Bronchial epithelial cell (primary cell): Measurements from ENCODE around the gene STOX2. TPM values are rescaled to one million over a fixed set of nuclear protein-coding genes. Genes with fewer than 3 reads are reported as not detected.

ENCODE experiments used
- DNase-seq: peaks from one replicate; pipeline ENCODE4 v3.0.0-alpha.2; 2010; ENCODE audit warnings: low read depth
- FAIRE-seq: peaks from 2 replicates; lab custom pipeline; 2011; peaks lifted over from hg19 to GRCh38; lab: Jason Lieb, UNC
- H3K27me3 ChIP-seq: 2 replicates; pipeline ENCODE4 v1.5.1; 2011; ENCODE audit warnings: low read length; ENCODE audit not compliant: control insufficient read depth, insufficient read depth
- H3K36me3 ChIP-seq: 2 replicates; pipeline ENCODE4 v1.5.1; 2011; ENCODE audit warnings: low read length; ENCODE audit not compliant: control insufficient read depth, insufficient read depth
- H3K4me3 ChIP-seq: 2 replicates; pipeline ENCODE4 v1.5.1; 2011; ENCODE audit warnings: mild to moderate bottlenecking, low read depth, low read length, control low read depth
- total RNA-seq: library from RNA; depleted of rRNA; stranded (reverse); fragments of >200 nt; gene quantifications from 2 replicates; pipeline ENCODE4 v1.2.1, GENCODE V29; 2014
- TF ChIP-seq, protein P1 (sequence below): IDR thresholded peaks from 2 replicates; pipeline ENCODE4 v1.5.1; 2011; ENCODE audit warnings: mild to moderate bottlenecking, moderate library complexity, low read length, control low read depth, inconsistent platforms; ENCODE audit not compliant: insufficient read depth, severe bottlenecking

STOX2 gene
- total RNA-seq, 1 donor from 2014 or later = 1.3 TPM

DNA sequence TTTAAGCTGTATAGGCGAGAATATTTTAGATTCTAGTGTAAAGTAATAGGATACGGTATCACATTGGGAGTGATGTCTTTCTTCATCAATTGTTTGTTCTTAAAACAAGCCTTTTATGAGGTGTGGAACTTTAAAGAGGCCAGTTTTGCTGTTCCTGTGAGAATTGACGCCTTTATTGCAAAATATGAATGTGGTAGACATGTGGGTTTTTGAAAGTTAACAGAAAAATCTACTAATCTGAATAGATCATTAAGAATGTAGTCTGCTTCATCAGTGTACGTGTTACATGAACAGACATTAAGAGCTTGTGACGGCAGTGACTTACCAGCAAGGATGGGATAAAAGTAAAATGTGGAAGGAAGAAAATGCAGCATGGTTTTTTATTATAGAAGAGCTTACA lies 63.8 kb downstream of the STOX2 start:
- TF ChIP-seq, protein P1, sequence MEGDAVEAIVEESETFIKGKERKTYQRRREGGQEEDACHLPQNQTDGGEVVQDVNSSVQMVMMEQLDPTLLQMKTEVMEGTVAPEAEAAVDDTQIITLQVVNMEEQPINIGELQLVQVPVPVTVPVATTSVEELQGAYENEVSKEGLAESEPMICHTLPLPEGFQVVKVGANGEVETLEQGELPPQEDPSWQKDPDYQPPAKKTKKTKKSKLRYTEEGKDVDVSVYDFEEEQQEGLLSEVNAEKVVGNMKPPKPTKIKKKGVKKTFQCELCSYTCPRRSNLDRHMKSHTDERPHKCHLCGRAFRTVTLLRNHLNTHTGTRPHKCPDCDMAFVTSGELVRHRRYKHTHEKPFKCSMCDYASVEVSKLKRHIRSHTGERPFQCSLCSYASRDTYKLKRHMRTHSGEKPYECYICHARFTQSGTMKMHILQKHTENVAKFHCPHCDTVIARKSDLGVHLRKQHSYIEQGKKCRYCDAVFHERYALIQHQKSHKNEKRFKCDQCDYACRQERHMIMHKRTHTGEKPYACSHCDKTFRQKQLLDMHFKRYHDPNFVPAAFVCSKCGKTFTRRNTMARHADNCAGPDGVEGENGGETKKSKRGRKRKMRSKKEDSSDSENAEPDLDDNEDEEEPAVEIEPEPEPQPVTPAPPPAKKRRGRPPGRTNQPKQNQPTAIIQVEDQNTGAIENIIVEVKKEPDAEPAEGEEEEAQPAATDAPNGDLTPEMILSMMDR = no peak
- Histone ChIP-seq H3K36me3 (no peaks in the 10 kb centered on the region), H3K4me3 (no peak overlapping the region), H3K27me3 (no peaks in the 10 kb centered on the region)
- no peak for FAIRE-seq
- DNase-seq = no peak

DNA sequence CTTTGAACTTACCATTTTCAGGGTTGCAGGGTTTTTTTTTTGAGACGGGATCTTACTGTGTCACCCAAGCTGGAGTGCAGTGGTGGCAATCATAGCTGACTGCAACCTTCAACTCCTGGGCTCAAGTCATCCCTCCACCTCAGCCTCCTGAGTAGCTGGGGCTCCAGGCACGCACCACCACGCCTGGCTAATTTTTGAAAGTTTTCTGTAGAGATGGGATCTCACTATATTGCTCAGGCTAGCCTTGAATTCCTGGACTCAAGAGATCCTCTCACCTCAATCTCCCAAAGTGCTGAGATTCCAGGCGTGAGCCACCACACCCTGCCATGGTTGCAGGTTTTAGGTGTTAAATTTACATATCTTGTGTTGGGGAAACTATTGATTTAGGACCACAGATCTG lies 64.5 kb downstream of the STOX2 start:
- no peak overlapping the region for H3K4me3 ChIP-seq
- no peaks in the 10 kb centered on the region for H3K27me3 ChIP-seq
- FAIRE-seq = no peak
- TF ChIP-seq, protein P1 = no peak
- no peak for DNase-seq
- no peaks in the 10 kb centered on the region for H3K36me3 ChIP-seq

DNA sequence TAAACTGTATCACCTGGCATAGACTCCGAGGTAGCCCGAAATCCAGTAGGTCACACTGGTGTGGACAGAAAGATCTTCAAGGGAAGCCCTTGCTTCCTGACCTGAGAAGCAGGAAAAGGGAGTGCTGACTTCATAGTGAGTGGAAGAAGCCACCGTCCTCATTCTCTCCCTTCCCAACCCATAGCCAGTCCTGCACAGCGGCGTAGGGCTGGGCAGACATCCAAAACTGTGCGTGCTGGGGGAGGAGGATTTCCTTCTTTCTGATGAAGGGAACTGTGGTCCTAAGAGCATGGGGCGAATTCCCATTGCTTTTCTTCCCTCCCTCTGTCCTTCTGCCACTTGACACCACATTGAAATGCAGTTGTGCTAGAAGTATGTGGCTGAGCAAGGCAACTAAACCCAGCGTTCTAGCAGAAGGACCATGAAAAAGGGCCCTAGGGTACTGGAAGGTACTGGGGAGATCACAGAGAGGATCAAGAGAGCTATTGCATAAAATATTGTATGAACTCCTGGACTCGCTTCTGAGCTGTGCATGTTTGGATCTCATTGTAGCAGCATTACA lies 66.9 kb downstream of the STOX2 start:
- DNase-seq = peak; percentile 18
- H3K4me3 ChIP-seq = no peak overlapping the region
- H3K36me3 ChIP-seq = no peaks in the 10 kb centered on the region
- FAIRE-seq = no peak
- H3K27me3 ChIP-seq = no peaks in the 10 kb centered on the region
- TF ChIP-seq, protein P1 = no peak

DNA sequence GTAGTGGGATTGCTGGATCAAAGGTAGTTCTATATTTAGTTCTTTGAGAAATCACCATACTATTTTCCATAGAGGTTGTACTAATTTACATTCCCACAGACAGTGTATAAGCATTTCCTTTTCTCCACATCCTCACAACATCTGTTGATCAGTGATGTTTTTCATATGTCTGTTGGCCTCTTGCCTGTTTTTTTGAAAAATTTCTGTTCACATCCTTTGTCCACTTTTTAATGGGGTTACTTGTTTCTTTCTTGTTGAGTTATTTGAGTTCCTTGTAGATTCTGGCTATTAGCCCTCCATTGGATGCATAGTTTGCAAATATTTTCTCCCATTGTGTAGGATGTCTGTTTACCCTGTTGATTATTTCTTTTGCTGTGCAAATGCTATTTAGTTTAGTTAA lies 72.6 kb downstream of the STOX2 start:
- FAIRE-seq = no peak
- Histone ChIP-seq H3K36me3 (no peaks in the 10 kb centered on the region), H3K4me3 (no peak overlapping the region), H3K27me3 (no peaks in the 10 kb centered on the region)
- TF ChIP-seq, protein P1 = no peak
- DNase-seq = no peak

DNA sequence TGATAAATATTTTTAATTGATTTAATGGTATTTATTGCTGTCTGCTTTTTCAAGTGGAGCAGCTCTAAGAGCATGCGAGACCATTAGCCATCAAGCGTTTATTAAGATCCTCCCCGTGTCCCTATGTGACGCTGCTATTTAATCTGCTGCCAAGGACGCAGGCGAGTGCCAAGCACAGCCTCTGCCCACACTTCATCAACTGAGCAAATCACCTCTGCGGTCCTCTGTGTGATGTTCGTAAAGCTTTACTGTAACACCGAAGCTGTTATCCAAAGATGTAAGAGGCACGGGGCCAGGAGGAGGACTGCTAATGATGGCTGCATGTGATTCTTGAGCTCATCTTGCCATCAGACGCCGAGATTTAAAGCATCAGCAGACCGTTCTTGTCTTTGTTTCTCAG lies 79.5 kb downstream of the STOX2 start:
- no peak overlapping the region for H3K4me3 ChIP-seq
- H3K27me3 ChIP-seq = no peaks in the 10 kb centered on the region
- DNase-seq (no peak), FAIRE-seq (no peak)
- H3K36me3 ChIP-seq = no peaks in the 10 kb centered on the region
- TF ChIP-seq, protein P1 = no peak

DNA sequence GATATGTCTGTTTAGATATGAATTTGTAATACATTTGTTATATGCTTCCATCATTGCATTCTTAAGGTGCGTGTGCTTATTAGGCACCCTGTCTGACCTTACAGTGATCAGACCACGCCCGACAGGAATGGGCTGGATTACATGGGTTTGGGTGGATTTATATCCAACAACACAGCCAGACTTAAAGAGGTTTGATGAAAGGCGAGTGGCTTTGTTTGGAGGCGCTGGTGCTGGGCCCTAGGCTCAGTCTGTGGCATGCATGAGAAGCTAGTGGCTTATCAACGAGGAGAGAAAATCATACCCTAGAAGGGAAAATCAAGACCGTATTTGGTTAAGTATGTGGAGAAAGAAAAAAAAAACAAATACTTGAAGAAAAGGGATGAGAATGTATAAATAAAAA lies 80.7 kb downstream of the STOX2 start:
- FAIRE-seq = no peak
- no peak for DNase-seq
- Histone ChIP-seq H3K4me3 (no peak overlapping the region), H3K36me3 (no peaks in the 10 kb centered on the region), H3K27me3 (no peaks in the 10 kb centered on the region)
- TF ChIP-seq, protein P1 = no peak
